HG03378 (cell line): ENCODE results near the gene SLIT2.

Experiments used
- ATAC-seq: cut with Tn5 transposase; IDR thresholded peaks from one replicate; pipeline ENCODE4 v1.9.1; 2021; ENCODE audit warnings: mild to moderate bottlenecking, moderate library complexity; ENCODE audit not compliant: unreplicated experiment

Gene SLIT2

DNA sequence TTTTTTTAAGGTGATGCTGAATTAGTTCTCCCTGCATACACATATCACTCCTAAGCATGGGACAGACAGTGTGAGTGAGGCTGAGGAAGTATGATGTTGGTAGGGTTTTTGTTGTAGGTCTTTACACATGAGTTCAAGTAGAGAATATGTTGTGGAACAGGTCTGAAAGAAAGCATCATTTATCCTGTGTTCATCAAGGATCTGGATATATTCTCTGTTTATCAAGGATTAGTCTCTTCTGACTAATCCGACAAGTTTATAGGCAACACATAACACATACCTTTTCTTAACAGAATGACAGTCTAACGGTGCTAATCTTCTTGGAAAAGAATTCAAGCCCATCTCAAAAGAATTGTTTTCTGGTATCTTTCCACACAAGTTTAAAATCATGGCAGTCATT, 10.5 kb downstream of the SLIT2 start:
- ATAC-seq: no peak

DNA sequence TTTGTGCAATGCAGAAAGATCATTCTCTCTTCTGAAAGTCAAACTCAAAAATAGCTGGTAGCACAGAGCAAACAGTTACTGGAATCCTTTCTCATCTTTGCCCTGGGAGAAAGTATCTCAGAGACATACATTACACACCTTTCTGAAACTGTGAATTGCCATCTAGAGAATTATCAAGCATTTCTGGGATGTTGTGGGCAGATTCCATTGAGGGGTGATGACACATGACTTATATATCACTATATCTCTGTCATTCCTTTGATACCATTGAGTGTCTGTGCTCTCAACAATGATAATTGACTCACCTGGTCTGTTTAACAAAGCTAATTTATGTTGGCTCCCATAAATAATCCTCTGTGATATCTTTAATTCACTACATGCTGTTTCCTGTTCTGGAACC, 13.0 kb downstream of the SLIT2 start:
- ATAC-seq: no peak

DNA sequence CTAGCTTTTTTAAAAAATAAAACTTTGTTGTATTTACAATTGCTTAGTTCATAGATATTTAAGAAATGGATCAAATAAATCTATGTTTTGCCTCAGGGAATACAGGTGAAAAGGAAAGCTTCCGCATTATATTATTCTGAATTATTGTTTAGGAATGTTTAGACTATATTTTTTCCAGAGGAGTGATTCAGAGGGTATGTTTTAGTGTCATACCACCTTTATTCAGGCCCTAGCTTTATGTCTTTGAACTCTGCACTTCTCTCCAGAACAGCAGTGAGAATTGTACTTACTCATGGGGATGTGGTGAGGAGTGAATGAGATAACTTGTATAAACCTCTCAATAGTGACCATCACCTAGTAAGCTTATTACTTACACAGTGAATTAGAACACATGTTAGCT, 14.0 kb downstream of the SLIT2 start:
- no peak for ATAC-seq

DNA sequence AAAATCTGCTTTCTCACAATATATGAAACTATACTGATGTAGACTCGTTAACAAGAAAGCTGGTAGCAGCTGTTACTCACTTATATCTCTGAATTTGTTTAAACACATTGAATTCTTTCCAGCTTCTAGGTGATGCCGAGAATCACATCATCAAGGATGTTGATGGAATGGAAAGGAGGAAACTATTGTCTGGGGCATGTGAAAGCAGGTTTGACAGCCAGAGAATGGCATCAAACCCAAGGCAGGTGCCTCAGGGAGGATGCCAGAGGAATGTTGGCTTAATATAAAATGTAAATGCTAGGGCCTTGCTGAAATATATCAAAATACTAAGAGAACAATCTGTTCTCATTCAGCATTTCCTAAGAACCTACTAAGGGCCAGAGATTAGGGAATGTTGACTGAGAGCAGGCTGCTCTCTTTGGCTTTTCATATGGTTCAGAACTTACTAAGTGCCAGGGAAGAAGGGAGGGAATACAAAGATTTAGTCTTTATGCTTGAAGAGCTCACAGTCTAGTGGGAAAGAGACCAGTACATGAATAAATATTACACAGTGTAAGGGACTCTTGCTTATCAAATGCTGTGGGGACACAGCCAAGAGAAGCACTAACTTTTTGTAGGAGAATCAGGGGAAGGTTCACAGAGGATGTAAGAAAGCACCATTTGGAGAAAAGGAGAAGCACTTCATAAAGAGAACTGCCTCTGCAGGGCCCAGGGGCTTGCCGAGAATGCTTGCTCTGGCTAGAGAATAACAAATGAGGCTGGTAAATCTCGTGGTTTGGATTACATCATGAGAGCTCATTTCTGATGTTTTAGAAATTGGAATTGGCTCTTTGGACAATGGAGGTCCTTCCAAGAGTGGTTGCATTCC, 14.7 kb downstream of the SLIT2 start:
- no peak for ATAC-seq

DNA sequence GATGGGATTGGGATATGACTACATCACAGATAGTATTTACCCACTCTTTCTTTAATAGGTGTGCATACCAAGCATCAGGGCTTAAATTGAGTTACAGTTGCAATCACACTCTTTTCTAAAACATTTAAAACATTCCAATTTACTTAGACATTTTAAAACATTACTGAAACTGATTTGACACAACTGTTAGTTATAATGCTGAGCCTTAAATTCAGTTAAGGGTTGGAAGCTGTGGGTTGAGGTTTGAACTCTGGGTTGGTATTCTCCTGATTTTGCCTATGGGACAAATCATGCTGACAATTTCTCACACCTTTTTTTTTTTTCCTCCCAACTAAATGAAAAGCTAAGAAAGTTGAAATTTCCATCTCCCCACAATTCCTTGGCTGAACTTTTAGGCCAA, 16.3 kb downstream of the SLIT2 start:
- ATAC-seq: no peak

DNA sequence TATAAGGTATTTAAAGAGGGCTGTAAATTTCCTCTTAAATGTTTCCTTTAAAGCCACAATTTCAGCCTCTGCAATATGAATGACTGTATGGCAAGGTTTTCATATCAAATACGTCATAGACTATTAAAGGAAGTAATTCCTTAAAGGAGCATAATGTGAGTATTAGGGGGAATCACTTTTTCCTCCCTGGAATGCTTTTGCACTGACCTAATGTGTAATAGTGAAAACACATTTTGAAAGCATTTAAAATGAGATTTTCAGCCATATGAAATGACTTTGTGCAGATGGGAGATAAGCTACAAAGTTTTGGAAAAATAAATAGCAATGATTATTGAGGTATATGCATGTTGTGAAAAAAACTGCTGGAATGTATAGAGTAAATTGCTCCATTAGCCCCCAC, 17.6 kb downstream of the SLIT2 start:
- no peak for ATAC-seq

DNA sequence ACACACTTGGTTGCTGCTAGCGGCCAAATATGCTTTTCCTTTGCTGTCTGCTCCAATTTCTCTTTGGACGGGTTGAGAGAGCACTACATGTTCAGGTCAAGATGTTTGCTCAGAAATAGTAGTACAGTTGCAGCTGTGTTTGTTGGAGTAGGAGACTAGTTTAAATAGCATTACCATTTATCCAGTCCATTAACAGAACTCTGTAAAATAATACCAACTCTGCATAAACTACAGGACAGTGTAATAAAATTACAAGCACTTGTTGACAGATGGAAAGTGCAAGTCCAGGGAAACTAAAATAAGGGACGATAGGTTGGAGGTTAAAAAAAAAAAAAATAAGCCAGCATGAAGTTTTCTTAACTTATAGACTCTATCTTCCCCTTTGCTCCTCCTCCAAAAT, 20.2 kb downstream of the SLIT2 start:
- no peak for ATAC-seq

DNA sequence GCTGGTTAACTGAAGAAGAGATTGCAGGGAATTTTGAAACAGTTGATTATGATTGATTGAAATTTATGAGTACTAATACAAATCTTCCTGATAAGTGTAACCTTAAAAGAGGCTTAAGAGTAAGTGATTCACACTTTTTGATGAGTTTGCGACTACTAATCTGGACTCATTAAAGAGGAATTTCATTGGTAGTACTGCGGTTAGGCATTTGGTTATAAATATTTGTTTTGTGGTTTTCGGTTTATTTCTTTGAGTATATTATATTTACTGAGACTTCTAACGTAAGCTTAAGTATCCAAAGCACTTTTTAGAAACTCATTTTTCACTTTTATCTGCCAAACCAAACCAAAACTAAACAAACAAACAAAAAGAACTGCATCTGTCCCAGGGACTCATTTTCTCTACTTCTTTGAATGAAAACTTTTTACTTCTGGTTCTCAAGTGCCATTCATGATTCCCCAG, 20.7 kb downstream of the SLIT2 start:
- no peak for ATAC-seq

DNA sequence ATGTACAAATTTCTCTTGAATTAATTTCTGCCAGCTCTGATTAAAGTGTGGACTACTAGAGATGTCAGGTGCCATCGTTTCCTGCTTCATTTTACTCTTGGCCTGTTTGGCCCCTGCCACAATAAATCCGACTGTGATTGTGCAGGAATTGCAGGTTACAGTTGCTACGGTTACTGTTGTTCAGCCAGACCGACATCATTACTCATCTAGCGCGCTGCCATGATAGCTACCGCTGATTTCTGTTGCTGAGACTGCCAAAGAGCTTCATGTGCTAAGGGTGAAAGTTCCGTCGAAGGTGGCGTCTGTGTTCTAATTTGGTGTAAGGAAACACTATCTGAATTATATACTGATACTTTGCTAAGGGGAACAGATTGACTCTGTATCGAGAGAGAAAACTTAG, 22.1 kb downstream of the SLIT2 start:
- ATAC-seq: no peak

DNA sequence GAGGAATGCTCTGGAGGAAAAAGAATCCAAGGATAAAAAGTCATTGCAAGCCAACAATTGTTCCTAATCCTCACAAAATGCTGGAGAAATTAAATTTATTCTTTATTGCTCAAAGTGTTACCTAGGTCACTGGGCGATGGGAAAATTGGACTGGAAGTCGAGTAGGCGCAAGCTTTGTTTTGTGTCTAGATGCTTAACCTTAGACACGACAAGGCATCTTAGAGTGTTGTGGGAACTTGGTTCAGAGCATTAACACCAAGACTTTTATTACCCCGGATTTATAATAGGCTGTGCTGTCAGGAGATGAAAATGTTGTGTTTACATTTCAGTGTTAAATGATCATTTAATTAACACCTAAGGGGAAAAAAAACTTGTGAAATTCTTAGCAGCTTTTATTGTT, 25.1 kb downstream of the SLIT2 start:
- ATAC-seq: no peak

DNA sequence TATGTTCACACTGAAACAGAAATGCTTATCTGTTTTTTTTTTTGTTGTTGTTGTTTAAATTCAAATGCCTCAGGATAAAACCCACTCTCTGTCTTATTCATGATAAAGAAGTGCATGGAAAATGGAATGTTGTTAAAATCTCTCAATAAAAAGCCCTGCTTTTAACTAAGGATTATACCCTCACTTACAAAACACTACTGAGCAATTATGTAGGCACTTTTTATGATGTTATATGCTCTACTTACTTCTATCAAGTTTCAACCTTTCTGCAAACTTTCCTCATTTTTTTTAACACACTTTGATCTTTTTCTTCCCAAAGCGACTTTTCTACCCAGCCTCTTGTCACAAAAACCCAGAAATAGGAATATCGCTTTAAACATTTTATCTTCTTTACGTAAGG, 26.5 kb downstream of the SLIT2 start:
- ATAC-seq: no peak

DNA sequence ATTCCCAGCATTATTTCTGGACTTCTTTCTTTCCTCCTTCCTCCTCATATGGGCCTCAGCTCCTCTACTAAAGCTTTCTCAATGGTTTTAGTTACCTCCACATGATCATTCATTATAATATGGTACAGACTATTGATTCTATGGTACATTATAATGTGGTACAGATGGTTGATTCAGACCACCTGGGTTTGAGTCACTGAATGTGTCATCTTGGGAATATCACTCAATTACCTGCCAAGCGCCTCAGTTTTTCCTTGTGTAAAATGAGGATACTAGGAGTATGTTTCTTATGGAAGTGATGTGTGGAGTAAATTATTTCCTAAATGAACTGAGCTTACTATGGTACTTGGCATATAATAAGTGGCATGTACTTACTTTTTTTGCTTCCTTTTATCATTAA, 27.7 kb downstream of the SLIT2 start:
- no peak for ATAC-seq

DNA sequence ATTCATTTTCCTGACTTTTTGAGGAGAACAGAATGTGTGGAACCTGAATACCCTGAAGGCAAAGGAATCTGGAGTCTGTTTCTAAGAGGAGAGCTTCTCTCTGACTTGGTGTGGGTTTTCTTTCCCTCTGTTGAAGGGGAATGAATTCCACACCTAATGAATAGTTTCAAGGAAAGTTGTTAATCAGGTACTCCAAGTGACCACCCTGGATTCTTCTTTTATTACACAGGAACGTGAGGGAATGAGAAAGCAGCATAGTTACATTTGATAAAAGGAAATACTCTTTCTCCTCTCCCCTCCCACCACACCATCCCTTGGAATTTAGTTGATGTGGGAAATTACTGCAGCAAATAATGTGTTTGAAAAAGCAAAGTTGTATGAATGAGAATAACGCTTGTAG, 29.7 kb downstream of the SLIT2 start:
- ATAC-seq: no peak

DNA sequence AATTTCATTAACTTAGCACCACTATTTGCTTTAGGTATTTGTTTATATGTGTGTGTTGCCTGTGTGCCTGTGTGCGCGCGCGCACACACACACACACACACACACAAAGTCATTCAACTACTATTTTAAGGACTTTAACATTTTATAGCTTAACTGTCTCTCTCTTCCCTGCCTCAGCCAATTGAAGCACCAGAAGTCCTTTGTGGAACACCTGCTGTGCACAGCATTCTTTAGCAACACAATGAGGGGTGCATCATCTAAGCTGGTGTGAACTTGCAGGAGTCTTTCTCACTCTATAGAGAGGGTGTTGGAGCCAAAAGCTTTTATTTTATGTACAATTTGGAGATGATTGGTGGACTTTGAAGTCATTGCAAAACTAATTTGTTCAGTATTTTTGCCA, 31.3 kb downstream of the SLIT2 start:
- ATAC-seq: no peak

DNA sequence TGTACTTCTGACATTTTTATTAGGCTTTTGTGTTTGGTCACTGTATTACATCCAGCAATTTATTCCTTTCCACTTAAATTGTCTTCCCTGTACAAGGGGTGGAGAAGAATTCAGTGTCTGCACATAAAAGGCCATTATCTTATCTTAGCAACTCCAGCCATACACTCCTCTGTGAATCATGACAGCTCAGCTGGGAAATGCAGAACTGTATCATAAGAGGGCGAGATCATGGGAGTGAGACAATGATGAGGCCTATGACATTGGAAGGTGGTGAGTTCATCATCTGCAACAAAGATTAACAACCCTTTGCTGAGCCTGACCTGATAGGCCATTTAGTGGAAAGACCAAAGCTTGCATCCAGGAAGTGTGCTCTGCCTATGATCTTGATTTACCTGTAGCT, 33.3 kb downstream of the SLIT2 start:
- ATAC-seq: no peak

DNA sequence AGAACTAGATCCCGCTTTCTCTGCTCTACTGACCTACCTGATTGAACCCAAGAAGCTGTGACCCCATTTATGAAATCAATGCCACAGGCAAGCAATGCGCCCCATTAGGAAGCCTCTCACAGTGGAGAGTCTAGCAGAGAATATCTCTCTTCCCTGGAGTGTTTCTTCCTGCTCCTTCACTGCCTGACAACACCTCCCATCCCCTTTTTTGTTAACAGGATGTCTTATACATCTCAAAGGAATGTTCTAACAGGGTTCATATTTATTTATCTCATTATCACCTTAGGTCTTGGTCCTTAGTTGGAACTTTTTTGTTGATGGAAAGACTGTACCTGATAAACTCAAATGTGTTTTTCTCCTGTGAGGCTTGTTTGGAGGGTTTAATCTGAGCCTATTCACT, 35.5 kb downstream of the SLIT2 start:
- ATAC-seq: no peak

DNA sequence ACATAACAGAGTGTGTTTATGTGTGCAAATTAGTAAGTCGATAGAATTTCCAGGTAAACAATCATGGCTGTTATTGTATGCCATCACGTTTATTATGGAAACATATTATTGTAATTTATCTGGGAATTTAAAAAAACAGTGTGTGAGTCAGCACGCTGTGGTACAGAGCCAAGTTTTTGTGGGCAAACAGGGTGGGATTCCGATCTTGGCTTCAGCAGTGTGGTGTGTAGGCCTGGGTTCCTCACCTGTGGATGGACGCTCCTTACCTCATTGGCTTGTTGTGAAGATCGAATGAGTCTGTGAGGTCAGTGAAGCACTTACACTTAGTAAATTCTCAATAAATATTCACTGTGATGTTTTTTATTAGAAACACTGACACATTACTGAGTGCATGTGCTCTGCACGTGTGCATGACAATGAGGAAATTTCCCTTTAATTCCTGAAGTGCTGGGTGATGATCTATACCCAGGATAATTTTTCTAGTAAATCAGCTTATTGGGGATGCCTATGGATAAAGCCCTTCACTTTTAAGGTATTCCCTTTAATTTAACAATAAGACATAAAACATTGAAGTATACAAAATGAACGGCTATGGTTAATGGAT, 36.4 kb downstream of the SLIT2 start:
- no peak for ATAC-seq

DNA sequence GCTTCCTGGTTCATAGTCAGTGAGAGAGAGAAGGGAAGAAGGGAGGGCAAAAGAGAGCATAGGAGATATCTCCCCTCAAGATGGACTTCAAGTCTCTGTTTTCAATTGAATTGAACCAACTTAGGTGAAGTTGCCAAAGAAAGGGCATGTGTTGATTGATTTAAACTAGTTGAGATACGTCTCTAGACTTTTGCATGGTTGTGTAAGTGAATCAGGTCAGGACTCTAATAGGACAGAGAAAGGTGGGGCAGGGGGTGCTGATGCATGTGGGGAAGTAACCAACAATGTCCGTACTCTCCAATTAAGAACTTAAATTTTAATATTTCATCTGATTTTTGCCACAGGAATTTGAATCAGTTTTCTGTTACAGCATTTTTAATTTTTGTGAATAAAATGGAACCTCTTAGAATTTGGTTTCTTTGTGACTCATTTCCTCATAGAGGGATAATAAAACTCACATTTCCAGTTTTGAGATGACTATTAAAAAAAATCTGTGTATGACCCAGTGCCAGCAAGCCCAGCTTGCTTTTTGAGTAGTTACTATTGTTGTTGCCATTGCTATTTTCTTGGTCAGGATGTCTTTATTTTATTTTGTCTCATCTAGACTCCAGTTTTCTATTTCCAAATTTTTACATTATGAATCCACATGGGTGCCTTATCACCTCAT, 37.3 kb downstream of the SLIT2 start:
- no peak for ATAC-seq

DNA sequence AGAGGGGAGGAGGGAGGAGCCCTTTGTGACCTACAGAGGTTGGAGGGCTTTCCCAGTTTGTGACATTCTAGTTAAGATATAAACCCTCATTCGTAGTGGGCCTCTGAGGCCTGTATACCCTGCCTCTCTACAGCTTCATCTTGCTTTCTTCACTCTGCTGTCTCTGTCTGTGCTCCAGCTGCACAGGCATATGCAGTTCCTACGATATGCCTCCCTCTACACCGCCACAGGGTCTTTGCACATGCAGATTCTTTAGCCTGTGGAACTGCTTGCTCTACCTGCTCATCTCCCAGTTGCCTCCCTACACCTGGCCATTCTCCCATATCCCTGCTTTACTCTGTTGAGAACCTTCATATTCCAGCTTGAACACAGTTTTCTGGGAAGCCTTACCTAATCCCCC, 38.1 kb downstream of the SLIT2 start:
- no peak for ATAC-seq

DNA sequence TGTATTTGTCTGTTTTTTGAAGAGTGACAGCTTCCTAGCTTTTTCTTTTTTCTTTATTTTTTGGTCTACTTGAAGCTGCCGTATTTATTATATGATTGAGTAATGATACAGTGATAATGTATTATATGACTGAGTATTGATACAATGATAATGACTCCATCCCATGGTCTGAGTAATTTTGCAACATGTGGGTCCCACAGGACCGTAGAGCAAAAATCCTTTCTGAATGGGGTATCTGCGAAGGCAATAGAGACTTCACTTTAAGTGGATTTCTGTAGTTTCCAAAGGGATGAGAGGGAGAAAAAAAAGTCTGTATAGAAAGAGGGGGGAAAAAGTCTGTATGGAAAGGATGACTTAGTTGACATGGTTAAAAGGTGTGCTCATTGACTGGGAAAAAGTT, 41.0 kb downstream of the SLIT2 start:
- ATAC-seq: no peak

DNA sequence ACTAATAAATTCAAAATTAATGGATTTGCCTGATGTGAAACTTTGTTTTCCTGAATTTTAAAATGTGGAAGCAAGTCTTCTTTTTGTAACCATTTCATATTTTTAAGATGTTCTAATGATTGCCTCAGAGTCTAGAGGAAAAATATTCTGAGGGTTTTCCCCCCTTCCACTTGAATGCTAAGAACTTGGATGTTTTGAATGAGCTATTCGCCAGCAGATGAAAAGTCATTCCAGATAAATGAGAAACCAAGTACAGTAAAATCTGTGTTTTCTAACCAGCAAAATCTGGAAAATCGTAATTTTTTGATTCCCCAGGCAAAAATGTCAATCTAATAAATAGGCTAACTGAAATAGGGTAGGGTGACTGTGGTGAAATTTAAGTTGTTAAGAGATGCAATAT, 45.6 kb downstream of the SLIT2 start:
- no peak for ATAC-seq

DNA sequence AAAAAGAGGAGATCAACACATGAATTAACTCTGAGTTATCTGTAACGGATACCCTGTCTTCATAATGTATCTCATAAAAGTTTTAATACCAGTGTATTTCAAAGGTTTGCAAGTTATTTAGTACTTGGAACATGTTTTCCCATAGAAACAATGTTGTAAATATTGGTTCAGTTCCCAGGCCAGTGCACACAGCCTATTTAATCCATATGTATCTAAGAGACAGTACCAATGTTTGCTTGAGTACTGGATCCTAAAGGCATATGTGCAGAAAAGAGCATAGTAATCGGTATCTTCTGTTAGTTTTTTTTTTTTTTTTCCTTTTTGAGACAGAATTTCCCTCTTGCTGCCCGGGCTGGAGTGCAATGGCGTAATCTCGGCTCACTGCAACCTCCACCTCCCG, 46.1 kb downstream of the SLIT2 start:
- ATAC-seq: no peak
